Endodermal cell (in vitro differentiated cells): ENCODE results near the gene ASTN2. TPM values are rescaled to one million over a fixed set of nuclear protein-coding genes. Genes with fewer than 3 reads are reported as not detected.

ENCODE experiments used
- DNase-seq: peaks from one replicate; pipeline ENCODE4 v3.0.0-alpha.2; 2017
- H3K27ac ChIP-seq: 2 replicates; pipeline ENCODE4 v1.5.1; 2013; ENCODE audit warnings: mild to moderate bottlenecking, low read depth, low read length, moderate library complexity
- H3K27me3 ChIP-seq: 2 replicates; pipeline ENCODE4 v1.6.1; 2013; ENCODE audit warnings: mild to moderate bottlenecking, low read length, moderate library complexity; ENCODE audit not compliant: insufficient read depth, control insufficient read depth, poor library complexity, severe bottlenecking
- H3K36me3 ChIP-seq: 2 replicates; pipeline ENCODE4 v1.7.0; 2013; ENCODE audit warnings: mild to moderate bottlenecking, low read length, moderate library complexity; ENCODE audit not compliant: control insufficient read depth, insufficient read depth
- H3K4me1 ChIP-seq: one replicate; pipeline ENCODE4 v1.7.0; 2013; ENCODE audit warnings: low read length; ENCODE audit not compliant: control insufficient read depth, insufficient read depth
- H3K4me3 ChIP-seq: 2 replicates; pipeline ENCODE4 v1.5.1; 2013; ENCODE audit warnings: mild to moderate bottlenecking, low read length, moderate library complexity
- H3K9ac ChIP-seq: 2 replicates; pipeline ENCODE4 v1.6.1; 2013; ENCODE audit warnings: mild to moderate bottlenecking, low read length, moderate library complexity; ENCODE audit not compliant: poor library complexity, severe bottlenecking; ENCODE audit errors: extremely low read depth
- H3K9me3 ChIP-seq: 2 replicates; pipeline ENCODE4 v1.6.1; 2013; ENCODE audit warnings: mild to moderate bottlenecking, low read length, moderate library complexity; ENCODE audit not compliant: control insufficient read depth
- H3K27ac Mint-ChIP-seq: 2 replicates; pipeline ENCODE4 v1.8.0; 2020; ENCODE audit warnings: mixed read lengths
- H3K27me3 Mint-ChIP-seq: 2 replicates; pipeline ENCODE4 v1.8.0; 2021; ENCODE audit warnings: mild to moderate bottlenecking, mixed read lengths; ENCODE audit not compliant: insufficient read depth
- H3K36me3 Mint-ChIP-seq: 2 replicates; pipeline ENCODE4 v1.8.0; 2020; ENCODE audit warnings: low read depth, mixed read lengths
- H3K4me1 Mint-ChIP-seq: 2 replicates; pipeline ENCODE4 v1.8.0; 2020; ENCODE audit warnings: mixed read lengths
- H3K4me3 Mint-ChIP-seq: 2 replicates; pipeline ENCODE4 v1.8.0; 2020; ENCODE audit warnings: mild to moderate bottlenecking, moderate library complexity, mixed read lengths
- H3K9me3 Mint-ChIP-seq: 2 replicates; pipeline ENCODE4 v1.8.0; 2020; ENCODE audit warnings: mild to moderate bottlenecking, mixed read lengths
- whole genome bisulfite sequencing, 2 experiments: methylation state at CpG; one replicate each; pipeline versions ENCODE4 v1.1.5 to v1.1.7; 2013; ENCODE audit warnings: missing lambda C conversion rate in 2 of 2, mixed read lengths in 1 of 2; ENCODE audit not compliant: insufficient coverage in 1 of 2, insufficient read length in 1 of 2; 5-methylcytosine and 5-hydroxymethylcytosine counted together
- total RNA-seq, 2 donors: library from RNA; stranded (reverse); fragmentation: NEBNext Ultra II Directional in 1 of 2; extraction: Animal tissue kit (Norgen Biotek cat#: 25700) in 1 of 2; gene quantifications; 2 replicates in 1 of 2; 3 replicates in 1 of 2; pipeline ENCODE4 v1.2.1, GENCODE V29; 2021
- TF ChIP-seq, protein P1 (sequence below): fragments of 200-600 bp; sonication (generic); conservative IDR thresholded peaks from 2 replicates; pipeline ENCODE4 v1.5.0; 2021; ENCODE audit warnings: antibody characterized with exemption, mild to moderate bottlenecking

Gene ASTN2
- total RNA-seq, 2 donors from 2014 or later, result 8.9 to 10.4 TPM

GRCh38 chr9:116662646-116663310, 752.1 kb downstream of the ASTN2 start:
- Histone ChIP-seq H3K27ac (no peak overlapping the region), H3K4me3 (no peak overlapping the region), H3K9ac (no peak overlapping the region), H3K36me3 (no peaks in the 10 kb centered on the region), H3K9me3 (no peaks in the 10 kb centered on the region), H3K27me3 (no peaks in the 10 kb centered on the region), H3K4me1 (no peaks in the 10 kb centered on the region)
- 94 to 96% methylated on average over 4 to 6 of the region's 6 CpGs for WGBS, 2 experiments
- TF ChIP-seq, protein P1, sequence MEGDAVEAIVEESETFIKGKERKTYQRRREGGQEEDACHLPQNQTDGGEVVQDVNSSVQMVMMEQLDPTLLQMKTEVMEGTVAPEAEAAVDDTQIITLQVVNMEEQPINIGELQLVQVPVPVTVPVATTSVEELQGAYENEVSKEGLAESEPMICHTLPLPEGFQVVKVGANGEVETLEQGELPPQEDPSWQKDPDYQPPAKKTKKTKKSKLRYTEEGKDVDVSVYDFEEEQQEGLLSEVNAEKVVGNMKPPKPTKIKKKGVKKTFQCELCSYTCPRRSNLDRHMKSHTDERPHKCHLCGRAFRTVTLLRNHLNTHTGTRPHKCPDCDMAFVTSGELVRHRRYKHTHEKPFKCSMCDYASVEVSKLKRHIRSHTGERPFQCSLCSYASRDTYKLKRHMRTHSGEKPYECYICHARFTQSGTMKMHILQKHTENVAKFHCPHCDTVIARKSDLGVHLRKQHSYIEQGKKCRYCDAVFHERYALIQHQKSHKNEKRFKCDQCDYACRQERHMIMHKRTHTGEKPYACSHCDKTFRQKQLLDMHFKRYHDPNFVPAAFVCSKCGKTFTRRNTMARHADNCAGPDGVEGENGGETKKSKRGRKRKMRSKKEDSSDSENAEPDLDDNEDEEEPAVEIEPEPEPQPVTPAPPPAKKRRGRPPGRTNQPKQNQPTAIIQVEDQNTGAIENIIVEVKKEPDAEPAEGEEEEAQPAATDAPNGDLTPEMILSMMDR, result no peak
- no peaks in the 10 kb centered on the region for H3K36me3 Mint-ChIP-seq
- no peak for DNase-seq
- peaks cover 6% of the 10 kb centered on the region for H3K4me1 Mint-ChIP-seq
- no peaks in the 10 kb centered on the region for H3K27me3 Mint-ChIP-seq
- no peak overlapping the region for H3K27ac Mint-ChIP-seq
- H3K9me3 Mint-ChIP-seq, result no peaks in the 10 kb centered on the region
- H3K4me3 Mint-ChIP-seq, result no peak overlapping the region

DNA sequence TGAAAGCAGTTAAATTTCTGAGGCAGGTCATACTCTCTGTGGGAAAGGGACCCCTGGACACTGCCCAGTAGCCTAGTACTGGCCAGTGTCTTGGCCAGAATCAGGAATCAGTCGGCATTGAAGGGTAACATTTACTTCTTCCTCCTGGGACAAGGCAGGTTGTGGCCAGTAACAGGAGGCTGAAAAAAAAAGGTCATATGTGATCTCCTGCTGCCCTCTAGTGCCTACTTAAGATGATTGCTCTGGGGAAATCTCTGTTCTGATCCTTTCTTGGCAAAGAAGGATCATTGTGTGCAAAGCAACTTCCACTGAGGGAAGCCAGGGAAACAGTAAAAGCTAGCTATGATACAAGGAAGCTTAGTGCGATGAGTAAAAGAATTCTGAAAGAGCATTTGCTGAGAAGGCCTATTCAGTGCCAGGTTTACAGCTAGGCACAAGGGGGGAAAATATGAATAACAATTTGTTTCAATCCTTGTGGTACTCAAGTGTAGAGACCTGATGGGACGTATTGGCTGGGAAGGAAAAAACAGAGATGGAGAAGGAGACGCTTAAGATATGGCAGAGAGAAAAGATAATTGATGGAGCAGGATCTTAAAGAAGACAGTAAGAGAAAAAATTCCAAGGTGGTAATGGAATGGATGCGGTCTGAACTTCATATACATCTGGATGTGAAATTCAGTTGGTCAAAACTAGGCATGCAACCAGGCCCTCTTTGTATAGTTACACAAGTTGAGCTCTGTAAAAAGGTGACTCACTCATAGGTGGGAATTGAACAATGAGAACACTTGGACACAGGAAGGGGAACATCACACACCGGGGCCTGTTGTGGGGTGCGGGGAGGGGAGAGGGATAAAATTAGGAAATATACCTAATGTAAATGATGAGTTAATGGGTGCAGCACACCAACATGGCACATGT, 753.6 kb downstream of the ASTN2 start:
- no peak overlapping the region for H3K4me3 ChIP-seq
- no peak overlapping the region for H3K9ac ChIP-seq
- H3K36me3 ChIP-seq, result no peaks in the 10 kb centered on the region
- Mint-ChIP-seq H3K4me1 (peaks cover 6% of the 10 kb centered on the region), H3K9me3 (no peaks in the 10 kb centered on the region), H3K4me3 (no peak overlapping the region), H3K36me3 (no peaks in the 10 kb centered on the region), H3K27me3 (no peaks in the 10 kb centered on the region), H3K27ac (no peak overlapping the region)
- no peaks in the 10 kb centered on the region for H3K27me3 ChIP-seq
- no peak overlapping the region for H3K27ac ChIP-seq
- WGBS, 2 experiments, result 72 to 79% methylated on average over 3 to 7 of the region's 7 CpGs
- H3K4me1 ChIP-seq, result no peaks in the 10 kb centered on the region
- DNase-seq, result peak; percentile 64
- TF ChIP-seq, protein P1, result peak; percentile 87
- no peaks in the 10 kb centered on the region for H3K9me3 ChIP-seq

GRCh38 chr9:116658265-116658664, 756.6 kb downstream of the ASTN2 start:
- Mint-ChIP-seq H3K27me3 (no peaks in the 10 kb centered on the region), H3K36me3 (no peaks in the 10 kb centered on the region), H3K9me3 (no peaks in the 10 kb centered on the region), H3K4me3 (no peak overlapping the region), H3K27ac (no peak overlapping the region), H3K4me1 (peaks cover 6% of the 10 kb centered on the region)
- peak; percentile 57 for DNase-seq
- Histone ChIP-seq H3K27me3 (no peaks in the 10 kb centered on the region), H3K4me3 (no peak overlapping the region), H3K27ac (no peak overlapping the region), H3K36me3 (no peaks in the 10 kb centered on the region), H3K4me1 (no peaks in the 10 kb centered on the region), H3K9me3 (no peaks in the 10 kb centered on the region), H3K9ac (no peak overlapping the region)
- 94 to 97% methylated on average over 2 of the region's 2 CpGs for WGBS, 2 experiments
- TF ChIP-seq, protein P1, result no peak
